GM19239 (cell line): Measurements from ENCODE around the gene TMPRSS9.
"Not testable (repeated sequence)": the region's sequence is repeated elsewhere in the genome, so short reads cannot be mapped to it uniquely, and the experiment has no call there.

Experiments used
- DNase-seq: peaks from one replicate; pipeline ENCODE4 v3.0.0; 2011; ENCODE audit warnings: low spot score; ENCODE audit not compliant: insufficient read length
- FAIRE-seq: peaks from 2 replicates; lab custom pipeline; 2011; peaks lifted over from hg19 to GRCh38; lab: Jason Lieb, UNC

TMPRSS9 gene

GRCh38 chr19:2469102-2469914 lies 109.2 kb downstream of the TMPRSS9 start:
- FAIRE-seq (peak; percentile 54), DNase-seq (no peak)

GRCh38 chr19:2469915-2470200 lies 109.8 kb downstream of the TMPRSS9 start:
- FAIRE-seq, DNase-seq: not testable (repeated sequence)

- DNase-seq (no peak), FAIRE-seq (peak; percentile 57)
Observed at GRCh38 chr19:2474232-2475017, 114.4 kb downstream of the TMPRSS9 start.

- DNase-seq (no peak), FAIRE-seq (peak; percentile 68)
Observed at GRCh38 chr19:2475018-2475701, 115.1 kb downstream of the TMPRSS9 start.
